Measurements from ENCODE around the gene COX7A2. TPM values are rescaled to one million over a fixed set of nuclear protein-coding genes. Genes with fewer than 3 reads are reported as not detected.

COX7A2 gene
- total RNA-seq, 6 experiments from 2014 or later: 473 to 536 (median 489) TPM

DNA sequence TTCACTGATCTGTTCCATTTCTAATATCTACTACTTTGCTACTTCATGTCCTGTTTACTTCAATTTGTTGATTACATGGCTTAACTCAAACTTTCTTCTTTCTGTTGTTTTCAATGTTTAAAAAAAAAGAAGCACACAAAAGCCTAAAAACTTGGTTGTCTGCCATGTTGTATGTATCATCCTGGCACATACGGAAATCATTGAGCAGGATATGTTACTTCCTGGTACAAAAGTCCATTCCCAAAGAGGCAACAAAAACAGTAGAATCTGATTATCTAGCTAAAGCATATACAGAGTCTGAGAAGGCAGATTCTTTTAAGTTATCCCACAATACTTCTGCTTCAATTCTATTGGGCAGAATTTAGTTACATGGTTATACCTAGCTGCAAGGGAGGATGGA, 23.2 kb downstream of the COX7A2 start:
- Mint-ChIP-seq H3K4me1 (ENCODE audit: low read depth) (peaks cover 58% of the 10 kb centered on the region), H3K4me3 (no peak overlapping the region), H3K27me3 (ENCODE audit: insufficient read depth) (no peaks in the 10 kb centered on the region), H3K36me3 (ENCODE audit: low read depth) (no peaks in the 10 kb centered on the region), H3K9me3 (no peaks in the 10 kb centered on the region), H3K27ac (no peak overlapping the region)
- TF ChIP-seq, protein P1, sequence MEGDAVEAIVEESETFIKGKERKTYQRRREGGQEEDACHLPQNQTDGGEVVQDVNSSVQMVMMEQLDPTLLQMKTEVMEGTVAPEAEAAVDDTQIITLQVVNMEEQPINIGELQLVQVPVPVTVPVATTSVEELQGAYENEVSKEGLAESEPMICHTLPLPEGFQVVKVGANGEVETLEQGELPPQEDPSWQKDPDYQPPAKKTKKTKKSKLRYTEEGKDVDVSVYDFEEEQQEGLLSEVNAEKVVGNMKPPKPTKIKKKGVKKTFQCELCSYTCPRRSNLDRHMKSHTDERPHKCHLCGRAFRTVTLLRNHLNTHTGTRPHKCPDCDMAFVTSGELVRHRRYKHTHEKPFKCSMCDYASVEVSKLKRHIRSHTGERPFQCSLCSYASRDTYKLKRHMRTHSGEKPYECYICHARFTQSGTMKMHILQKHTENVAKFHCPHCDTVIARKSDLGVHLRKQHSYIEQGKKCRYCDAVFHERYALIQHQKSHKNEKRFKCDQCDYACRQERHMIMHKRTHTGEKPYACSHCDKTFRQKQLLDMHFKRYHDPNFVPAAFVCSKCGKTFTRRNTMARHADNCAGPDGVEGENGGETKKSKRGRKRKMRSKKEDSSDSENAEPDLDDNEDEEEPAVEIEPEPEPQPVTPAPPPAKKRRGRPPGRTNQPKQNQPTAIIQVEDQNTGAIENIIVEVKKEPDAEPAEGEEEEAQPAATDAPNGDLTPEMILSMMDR (IDR thresholded peaks at IDR 0.05): no peak
- DNase-seq: no peak

DNA sequence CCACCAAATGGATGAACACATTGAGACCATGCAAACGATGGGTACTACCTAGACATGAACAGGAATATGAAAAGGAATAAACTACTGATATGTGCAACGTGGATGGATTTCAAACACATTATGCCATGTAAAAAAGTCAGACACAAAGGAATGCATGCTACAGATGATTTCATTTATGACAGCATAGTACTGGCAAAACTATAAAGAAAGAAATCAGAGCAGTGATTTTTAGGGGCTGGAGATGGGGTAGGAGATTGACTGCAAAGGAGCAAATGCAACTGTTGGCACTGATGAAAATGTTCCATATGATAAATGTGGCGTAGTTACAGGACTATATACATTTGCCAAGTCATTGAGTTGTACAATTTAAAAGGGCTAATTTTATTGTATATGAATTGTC, 24.3 kb downstream of the COX7A2 start:
- DNase-seq: no peak
- H3K9me3 Mint-ChIP-seq: no peaks in the 10 kb centered on the region
- no peaks in the 10 kb centered on the region for H3K36me3 Mint-ChIP-seq (ENCODE audit: low read depth)
- H3K27me3 Mint-ChIP-seq (ENCODE audit: insufficient read depth): no peaks in the 10 kb centered on the region
- TF ChIP-seq, protein P1 (IDR thresholded peaks at IDR 0.05): no peak
- H3K4me3 Mint-ChIP-seq: no peak overlapping the region
- no peak overlapping the region for H3K27ac Mint-ChIP-seq
- H3K4me1 Mint-ChIP-seq (ENCODE audit: low read depth): peaks cover 48% of the 10 kb centered on the region

DNA sequence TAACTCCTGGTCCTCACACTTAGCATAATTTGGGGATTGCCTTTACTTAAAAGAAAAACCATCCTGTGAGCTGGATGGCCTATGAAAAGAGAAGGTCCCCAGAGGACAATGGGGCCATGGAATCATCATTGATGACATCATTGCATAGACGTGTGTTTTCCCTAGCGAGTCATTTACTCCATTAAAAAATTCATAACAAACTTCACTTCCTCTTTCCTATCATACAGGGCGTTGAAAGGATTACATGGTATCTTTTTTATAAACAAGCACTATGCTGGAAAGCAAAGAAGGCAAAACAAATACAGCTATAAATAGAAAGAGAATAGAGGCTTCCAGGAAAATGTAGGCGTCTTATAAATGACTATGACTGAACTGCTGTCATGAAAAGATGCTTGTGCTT, 26.4 kb downstream of the COX7A2 start:
- no peaks in the 10 kb centered on the region for H3K27me3 Mint-ChIP-seq (ENCODE audit: insufficient read depth)
- H3K36me3 Mint-ChIP-seq (ENCODE audit: low read depth): no peaks in the 10 kb centered on the region
- H3K4me3 Mint-ChIP-seq: peak overlapping the region; percentile 74
- peak; percentile 39 for DNase-seq
- TF ChIP-seq, protein P1 (IDR thresholded peaks at IDR 0.05): no peak
- H3K4me1 Mint-ChIP-seq (ENCODE audit: low read depth): peaks cover 38% of the 10 kb centered on the region
- no peaks in the 10 kb centered on the region for H3K9me3 Mint-ChIP-seq
- peak overlapping the region; percentile 29; the same call in 1 of the 2 replicates for H3K27ac Mint-ChIP-seq

DNA sequence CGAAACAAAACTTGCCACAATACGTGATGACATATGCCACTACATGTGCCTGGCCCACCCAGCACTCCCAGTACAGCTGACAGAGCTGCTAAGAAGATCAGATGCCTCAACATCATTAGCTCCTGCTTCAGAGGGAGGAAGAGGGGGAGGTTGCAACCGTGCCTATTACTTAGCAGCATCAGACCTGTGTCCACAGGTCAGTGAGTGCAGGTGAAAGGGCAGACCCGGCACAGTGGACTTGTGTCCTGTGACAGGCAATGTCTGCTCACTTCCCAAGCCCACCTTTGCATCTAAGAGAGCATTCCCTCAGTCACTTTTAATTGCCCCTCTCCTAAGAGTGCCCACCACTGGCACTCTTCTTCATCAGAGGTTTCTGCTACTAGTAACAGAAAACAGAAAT, 28.3 kb downstream of the COX7A2 start:
- no peaks in the 10 kb centered on the region for H3K36me3 Mint-ChIP-seq (ENCODE audit: low read depth)
- no peak overlapping the region for H3K4me3 Mint-ChIP-seq
- no peak overlapping the region for H3K27ac Mint-ChIP-seq
- no peaks in the 10 kb centered on the region for H3K9me3 Mint-ChIP-seq
- no peak for DNase-seq
- H3K4me1 Mint-ChIP-seq (ENCODE audit: low read depth): peaks cover 44% of the 10 kb centered on the region
- TF ChIP-seq, protein P1 (IDR thresholded peaks at IDR 0.05): no peak
- H3K27me3 Mint-ChIP-seq (ENCODE audit: insufficient read depth): peaks cover 1% of the 10 kb centered on the region; the same call in 1 of the 2 replicates

DNA sequence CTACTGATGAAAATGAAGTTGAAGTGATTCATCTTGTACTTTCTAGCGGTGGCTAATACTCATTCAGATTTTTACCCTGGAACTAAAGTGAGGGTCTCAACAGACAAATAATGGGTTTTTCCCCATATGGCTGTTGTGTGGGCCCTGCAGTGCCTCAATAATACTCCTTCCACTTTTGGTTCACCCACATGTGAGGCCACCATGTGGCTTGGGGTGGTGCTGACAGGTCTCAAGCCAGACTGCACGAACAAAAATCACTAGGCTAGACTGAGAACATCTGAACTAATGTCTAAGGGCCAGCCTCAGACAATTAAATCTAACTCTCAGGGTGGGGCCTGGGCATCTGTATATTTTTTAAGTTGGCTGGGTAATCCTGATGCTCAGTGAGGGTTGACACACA, 29.9 kb downstream of the COX7A2 start:
- peaks cover 5% of the 10 kb centered on the region; the same call in 1 of the 2 replicates for H3K27me3 Mint-ChIP-seq (ENCODE audit: insufficient read depth)
- no peak overlapping the region for H3K27ac Mint-ChIP-seq
- H3K4me3 Mint-ChIP-seq: no peak overlapping the region
- H3K9me3 Mint-ChIP-seq: no peaks in the 10 kb centered on the region
- DNase-seq: no peak
- H3K4me1 Mint-ChIP-seq (ENCODE audit: low read depth): peaks cover 36% of the 10 kb centered on the region
- TF ChIP-seq, protein P1 (IDR thresholded peaks at IDR 0.05): peak; percentile 42
- no peaks in the 10 kb centered on the region for H3K36me3 Mint-ChIP-seq (ENCODE audit: low read depth)

DNA sequence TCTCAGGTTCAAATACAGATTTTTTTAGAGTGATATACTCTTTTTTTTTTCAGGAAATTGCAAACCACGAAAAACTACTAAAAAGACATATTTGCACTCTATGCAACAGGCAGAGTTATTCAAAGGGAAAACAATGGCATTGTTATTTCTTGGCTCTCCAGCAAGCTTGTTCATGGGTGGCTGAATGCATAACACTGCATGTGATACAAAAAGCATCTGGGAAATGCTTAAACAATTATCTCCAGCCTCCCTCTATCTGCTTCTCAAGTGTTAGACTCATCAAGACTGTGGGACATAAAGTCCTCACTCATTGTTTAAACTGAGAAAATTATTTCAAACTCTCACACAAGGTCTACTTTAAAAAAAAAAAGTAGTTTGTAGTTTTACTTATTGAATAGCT, 30.5 kb downstream of the COX7A2 start:
- TF ChIP-seq, protein P1 (IDR thresholded peaks at IDR 0.05): no peak
- Mint-ChIP-seq H3K27ac (no peak overlapping the region), H3K36me3 (ENCODE audit: low read depth) (no peaks in the 10 kb centered on the region), H3K4me1 (ENCODE audit: low read depth) (peaks cover 40% of the 10 kb centered on the region), H3K9me3 (no peaks in the 10 kb centered on the region), H3K27me3 (ENCODE audit: insufficient read depth) (peaks cover 5% of the 10 kb centered on the region; the same call in 1 of the 2 replicates), H3K4me3 (no peak overlapping the region)
- DNase-seq: no peak
